GM12892 (cell line): Measurements from ENCODE around the gene KIF3B.
A peak's percentile ranks its signal among the peaks of the same experiment; 100 is the strongest.
"Not testable (repeated sequence)": the region's sequence is repeated elsewhere in the genome, so short reads cannot be mapped to it uniquely, and the experiment has no call there.

ENCODE experiments used
- DNase-seq: peaks from one replicate; pipeline ENCODE4 v3.0.0; 2011; ENCODE audit not compliant: insufficient read length
- FAIRE-seq: peaks from 2 replicates; lab custom pipeline; 2011; peaks lifted over from hg19 to GRCh38; lab: Jason Lieb, UNC
- POLR2A ChIP-seq: IDR thresholded peaks from 2 replicates; pipeline ENCODE4 v1.6.1; 2011; ENCODE audit warnings: low read depth, low read length, control low read depth
- POLR2AphosphoS5 ChIP-seq: IDR thresholded peaks from 2 replicates; pipeline ENCODE4 v1.6.1; 2011; ENCODE audit warnings: low read depth, low read length, control low read depth
- TAF1 ChIP-seq: IDR thresholded peaks from 2 replicates; pipeline ENCODE4 v1.6.1; 2011; ENCODE audit warnings: low read depth, mild to moderate bottlenecking, control low read depth, low read length, borderline replicate concordance

Gene KIF3B

DNA sequence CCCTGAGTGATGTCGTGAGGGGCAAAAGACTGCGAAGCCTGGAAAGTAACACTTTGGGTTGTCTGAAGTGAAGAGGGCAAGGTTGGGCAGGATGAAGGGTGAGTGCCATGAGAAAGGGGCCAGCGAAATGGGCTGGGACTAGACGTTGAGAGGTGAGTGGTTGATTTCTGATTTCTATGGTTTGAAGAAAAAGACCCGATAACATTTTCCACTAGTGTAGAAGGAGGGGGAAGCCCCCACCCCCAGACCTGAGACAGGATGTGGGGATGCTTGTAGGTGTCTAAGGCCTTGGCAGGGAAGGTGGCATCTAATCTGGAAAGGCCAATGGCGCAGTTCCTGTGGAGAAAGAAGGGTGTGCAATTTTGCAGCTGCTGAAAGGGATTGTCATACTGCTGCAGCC is 25.3 kb upstream of the KIF3B start:
- no peak for DNase-seq
- FAIRE-seq: no peak
- TF ChIP-seq POLR2AphosphoS5 (no peak), TAF1 (no peak), POLR2A (no peak)

DNA sequence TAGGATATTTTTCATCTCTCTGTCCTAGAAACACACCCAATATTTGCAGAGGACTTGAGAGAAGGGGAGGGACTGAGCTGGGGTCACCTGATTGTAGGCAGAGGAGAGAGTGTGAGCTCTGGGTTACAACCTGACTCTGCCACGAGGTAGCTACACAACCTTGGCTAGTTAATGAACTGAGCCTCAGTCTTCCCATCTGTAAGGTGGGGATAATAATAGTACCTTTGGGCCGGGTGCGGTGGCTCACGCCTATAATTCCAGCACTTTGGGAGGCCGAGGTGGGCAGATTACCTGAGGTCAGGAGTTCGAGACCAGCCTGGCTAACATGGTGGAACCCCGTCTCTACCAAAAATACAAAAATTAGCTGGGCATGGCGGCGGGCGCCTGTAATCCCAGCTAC is 16.5 kb upstream of the KIF3B start:
- DNase-seq, FAIRE-seq: not testable (repeated sequence)

DNA sequence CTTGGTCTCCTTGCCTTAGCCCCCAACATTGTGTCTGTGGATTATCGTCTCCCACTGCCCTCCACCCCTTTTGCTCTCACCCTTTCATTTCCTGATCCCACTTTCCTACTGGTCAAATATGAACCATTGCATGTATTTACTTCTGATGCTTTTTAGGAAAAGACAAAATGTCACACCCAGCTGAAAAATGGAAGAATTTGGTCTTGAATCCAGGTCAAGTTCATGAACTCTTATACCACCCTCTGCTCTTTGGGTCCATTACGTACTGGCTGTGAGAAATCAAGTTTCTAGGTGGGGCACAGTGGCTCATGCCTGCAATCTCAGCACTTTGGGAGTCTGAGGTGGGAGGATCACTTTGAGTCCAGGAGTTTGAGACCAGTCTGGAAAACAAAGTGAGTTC is 15.8 kb upstream of the KIF3B start:
- no peak for TF ChIP-seq POLR2A
- no peak for TF ChIP-seq POLR2AphosphoS5
- TF ChIP-seq TAF1: no peak
- FAIRE-seq: no peak
- DNase-seq: no peak

DNA sequence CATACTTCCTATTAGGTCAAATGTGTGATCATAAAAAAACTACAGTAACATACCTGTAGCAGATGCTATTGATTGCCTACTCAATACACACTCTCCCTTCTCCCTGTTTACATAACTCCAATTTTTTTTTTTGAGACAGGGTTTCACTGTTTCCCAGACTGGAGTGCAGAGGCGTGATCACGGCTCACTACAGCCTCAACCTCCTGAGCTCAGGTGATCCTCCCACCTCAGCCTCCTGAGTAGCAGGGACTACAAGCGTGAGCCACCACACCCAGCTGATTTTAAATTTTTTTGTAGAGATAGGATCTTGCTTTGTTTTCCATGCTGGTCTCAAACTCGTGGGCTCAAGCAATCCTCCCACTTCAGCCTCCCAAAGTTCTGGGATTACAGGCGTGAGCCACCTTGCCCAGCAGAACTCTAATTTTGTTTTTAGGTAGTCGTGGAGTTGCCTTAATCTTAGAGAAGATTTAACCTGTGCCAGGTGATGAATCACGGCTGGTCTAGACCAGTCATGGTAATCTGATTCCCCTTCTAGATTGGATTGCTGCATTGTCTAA is 14.0 kb upstream of the KIF3B start:
- FAIRE-seq: no peak
- no peak for DNase-seq
- TF ChIP-seq POLR2A (no peak), POLR2AphosphoS5 (no peak), TAF1 (no peak)

DNA sequence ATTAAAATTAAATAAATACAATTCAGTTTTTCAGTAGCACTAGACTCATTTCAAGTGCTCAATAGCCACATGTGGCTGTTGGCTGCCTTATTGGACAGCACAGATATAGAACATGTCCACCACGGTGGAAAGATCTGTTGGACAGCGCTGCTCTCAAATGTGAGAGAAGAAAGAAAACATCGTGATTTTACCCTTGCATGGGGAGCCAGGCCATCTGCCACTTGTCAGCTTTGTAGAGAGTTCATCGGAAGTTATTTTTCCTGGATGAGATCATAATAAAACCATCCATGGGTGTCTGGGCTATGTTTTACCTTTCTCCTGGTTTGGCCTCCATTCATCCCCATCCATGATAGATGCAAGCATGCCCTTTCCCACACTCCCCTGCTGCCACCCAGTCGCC is 5.8 kb upstream of the KIF3B start:
- no peak for TF ChIP-seq POLR2A
- no peak for TF ChIP-seq TAF1
- TF ChIP-seq POLR2AphosphoS5: no peak
- FAIRE-seq (no peak), DNase-seq (no peak)

DNA sequence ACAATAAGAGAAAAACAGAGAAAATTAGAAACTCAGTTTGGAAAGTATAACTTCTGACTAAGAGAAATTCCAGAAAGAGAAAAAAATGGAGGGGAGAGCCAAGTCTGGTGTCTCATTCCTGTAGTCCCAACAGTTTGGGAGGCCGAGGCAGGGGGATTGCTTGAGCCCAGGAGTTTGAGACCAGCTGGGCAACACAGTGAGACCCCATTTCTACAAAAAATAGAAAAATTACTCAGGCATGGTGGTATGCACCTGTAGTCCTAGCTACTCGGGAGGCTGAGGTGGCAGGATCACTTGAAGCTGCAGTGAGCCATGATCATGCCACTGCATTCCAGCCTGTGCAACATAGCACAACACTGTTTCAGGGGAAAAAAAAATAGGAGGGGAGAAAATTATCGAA is 3.1 kb upstream of the KIF3B start:
- FAIRE-seq (no peak), DNase-seq (no peak)
- TF ChIP-seq POLR2A (no peak), TAF1 (no peak), POLR2AphosphoS5 (no peak)

DNA sequence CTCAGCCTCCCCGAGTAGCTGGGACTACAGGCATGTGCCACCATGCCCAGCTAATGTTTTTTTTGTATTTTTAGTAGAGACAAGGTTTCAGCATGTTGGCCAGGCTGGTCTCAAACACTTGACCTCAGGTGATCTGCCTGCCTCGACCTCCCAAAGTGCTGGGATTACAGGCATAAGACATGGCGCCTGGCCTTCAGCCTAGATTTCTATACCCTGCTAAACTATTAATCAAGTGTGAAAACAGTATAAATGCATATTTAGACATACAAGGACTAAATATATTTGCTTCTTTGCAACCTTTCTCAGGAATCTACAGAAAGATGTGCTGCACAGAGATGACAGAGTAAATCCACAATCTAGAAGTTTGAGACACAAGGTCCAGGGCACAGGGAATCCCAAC is 2.3 kb upstream of the KIF3B start:
- not testable (repeated sequence) for FAIRE-seq, DNase-seq

DNA sequence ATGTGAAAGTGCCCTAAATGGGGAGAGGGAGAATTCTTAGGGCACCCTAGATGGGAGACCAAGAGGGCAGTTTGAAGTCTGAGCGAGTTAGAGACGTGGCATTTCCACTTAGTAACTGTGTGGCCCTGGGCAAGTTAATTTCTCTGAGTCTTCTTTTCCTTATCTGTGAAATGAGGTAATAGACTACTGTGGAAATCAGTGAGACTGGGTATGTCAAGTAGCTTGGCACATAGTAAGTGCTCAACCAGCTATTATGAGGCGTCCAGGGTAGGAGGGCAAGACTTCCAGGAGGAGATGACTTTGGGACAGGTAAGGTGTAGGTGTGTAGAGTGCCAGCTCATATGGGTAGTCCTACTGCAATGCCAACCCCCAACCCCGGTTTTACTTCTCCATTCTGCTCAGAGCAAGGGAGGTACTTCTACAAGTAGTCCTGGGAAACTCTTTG is 770 bp downstream of the KIF3B start:
- FAIRE-seq (peak; percentile 78), DNase-seq (peak; percentile 48)
- TF ChIP-seq TAF1: no peak
- no peak for TF ChIP-seq POLR2AphosphoS5
- no peak for TF ChIP-seq POLR2A

DNA sequence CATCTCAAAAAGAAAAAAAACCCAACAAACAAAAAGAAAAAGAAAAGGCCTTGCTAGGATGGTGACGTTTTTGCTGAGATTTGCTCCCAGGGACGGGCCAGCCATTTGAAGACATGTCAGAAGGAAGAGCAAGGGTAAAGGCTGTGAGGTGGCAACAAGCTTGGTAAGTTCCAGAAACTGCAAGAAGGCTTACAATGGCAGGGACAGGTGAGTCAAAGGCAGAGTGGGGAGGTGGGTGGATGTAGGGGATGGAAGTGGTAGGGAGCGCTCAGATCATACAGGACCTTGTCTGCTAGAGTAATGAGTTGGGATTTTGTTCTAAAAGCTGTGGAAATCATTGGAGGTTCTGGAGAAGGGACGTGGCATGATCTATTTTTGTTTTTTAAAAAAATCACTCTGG is 4.3 kb downstream of the KIF3B start:
- no peak for DNase-seq
- TF ChIP-seq POLR2AphosphoS5: no peak
- no peak for TF ChIP-seq TAF1
- TF ChIP-seq POLR2A: no peak
- no peak for FAIRE-seq

DNA sequence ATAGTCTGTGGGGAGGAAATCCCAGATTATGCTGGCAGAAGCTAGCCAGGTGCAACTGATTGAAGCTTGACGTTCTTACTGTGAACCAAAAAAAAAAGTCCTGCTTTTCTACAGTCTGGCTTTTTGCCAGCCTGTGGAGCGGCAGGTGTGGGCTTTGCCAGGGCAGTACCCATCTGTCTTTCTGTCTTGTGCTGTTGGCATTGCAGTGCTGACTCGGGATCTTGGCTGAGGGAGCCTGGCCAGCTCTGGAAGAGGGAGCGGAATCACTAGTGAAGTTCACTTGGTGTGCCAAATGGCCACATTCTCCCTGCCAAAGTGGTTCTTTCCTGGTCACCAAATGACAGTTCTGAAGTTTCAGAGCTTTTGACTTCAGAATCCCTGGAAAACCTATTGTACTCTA is 5.0 kb downstream of the KIF3B start:
- no peak for DNase-seq
- TF ChIP-seq POLR2A (no peak), POLR2AphosphoS5 (no peak), TAF1 (no peak)
- no peak for FAIRE-seq

DNA sequence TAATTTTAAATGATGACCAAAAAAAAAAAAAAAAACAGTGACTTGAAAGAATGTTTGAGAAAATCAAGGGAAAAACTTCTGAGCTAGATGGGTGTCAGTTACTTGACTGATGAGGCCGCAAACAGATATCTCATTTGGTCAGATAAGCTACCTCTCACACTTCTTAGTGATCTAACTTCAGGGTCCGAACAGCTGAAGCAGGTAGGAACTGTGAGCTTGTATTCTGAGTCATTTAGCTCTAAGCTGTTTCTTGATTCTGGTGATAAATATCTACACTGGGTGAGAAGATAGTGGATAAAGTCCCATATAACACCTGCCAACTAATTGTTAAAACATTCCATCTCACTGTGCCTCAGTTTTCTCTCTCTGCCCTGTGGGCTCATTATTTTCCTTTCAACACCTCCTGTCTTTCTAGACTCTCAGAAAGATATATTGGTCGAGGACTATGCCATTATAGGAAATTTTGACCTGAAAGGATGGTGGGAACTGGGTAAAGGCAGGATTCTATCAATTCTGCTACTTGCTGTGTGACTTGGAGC is 7.7 kb downstream of the KIF3B start:
- DNase-seq: no peak
- peak; percentile 86 for FAIRE-seq
- no peak for TF ChIP-seq TAF1
- no peak for TF ChIP-seq POLR2AphosphoS5
- TF ChIP-seq POLR2A: no peak

DNA sequence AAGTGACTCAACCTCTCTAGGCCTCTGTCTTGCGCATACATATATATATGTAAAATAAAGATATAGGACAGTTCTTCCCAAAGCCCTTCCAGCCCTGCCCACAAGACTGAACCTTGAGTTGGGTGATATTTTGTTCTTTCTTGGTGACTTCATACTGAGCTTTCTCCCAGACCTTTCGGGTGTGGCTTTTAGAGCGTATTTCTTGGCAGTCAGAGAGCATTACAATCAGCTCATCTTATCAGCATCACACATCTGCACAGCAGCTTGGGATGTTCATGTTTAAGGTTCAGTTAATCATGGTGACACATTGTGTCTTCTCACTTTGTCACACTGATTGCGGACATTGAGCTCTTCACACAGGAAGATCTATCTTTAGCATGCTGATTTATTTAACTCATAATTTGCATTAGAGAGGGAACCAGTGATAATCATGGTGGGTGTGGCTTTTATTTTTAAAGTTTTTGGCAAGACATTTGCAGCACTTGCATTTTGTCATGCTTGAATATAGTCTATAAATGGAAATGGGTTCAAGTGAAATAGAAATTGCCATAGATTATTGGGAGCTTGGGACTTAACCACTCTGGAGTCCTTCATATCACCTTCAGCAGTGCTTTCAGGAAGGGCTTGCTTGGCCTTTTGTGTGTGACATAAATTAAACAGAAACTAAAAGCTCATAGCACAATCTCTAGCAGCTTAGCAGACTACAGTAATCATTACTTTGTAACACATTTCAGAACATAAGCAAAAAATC is 8.3 kb downstream of the KIF3B start:
- TF ChIP-seq POLR2A (peak; percentile 66; the same call in 1 of the 2 replicates), TAF1 (no peak), POLR2AphosphoS5 (peak; percentile 65)
- peak; percentile 95 for FAIRE-seq
- no peak for DNase-seq

DNA sequence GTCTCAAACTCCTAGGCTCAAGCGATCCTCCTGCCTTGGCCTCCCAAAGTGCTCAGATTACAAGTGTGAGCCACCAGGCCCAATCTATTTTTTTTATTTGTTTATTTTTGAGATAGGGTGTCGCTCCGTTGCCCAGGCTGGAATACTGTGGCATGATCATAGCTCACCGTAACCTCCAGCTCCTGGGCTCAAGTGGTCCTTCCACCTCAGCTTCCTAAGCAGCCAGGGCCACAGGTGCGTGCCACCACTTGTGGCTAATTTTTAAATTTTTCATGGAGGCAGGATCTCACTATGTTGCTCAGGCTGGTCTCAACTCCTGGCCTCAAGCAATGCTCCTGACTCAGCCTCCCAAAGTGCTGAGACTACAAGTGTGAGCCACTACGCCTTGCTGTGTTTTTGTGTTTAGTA is 9.8 kb downstream of the KIF3B start:
- FAIRE-seq: no peak
- no peak for DNase-seq
- TF ChIP-seq POLR2A (no peak), POLR2AphosphoS5 (no peak), TAF1 (no peak)
